ENCODE measurements around the gene MARCHF5. TPM values are rescaled to one million over a fixed set of nuclear protein-coding genes. Genes with fewer than 3 reads are reported as not detected.
A peak's percentile ranks its signal among the peaks of the same experiment; 100 is the strongest.
"Not testable (repeated sequence)": the region's sequence is repeated elsewhere in the genome, so short reads cannot be mapped to it uniquely, and the experiment has no call there.

MARCHF5 gene
- total RNA-seq, 1 experiment from 2014 or later: 66.2 TPM

DNA sequence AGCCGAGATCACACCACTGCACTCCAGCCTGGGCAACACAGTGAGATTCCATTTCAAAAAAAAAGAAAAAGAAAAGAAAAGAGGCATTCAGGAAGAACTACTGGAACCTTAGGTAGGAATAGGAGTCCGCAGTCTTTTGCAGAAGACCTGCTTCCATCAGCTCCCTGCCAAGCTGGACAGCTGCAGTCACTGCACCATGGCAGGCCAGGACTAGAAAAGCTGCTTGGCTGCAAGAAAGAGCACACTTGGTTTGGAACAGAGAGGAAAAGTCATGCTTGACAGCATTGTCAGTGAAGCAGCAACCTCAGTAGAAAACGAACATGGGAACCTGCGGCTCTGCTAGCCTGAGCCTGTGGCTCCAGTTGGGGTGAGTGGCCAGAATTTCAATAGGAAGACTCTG, 104.3 kb downstream of the MARCHF5 start:
- Histone ChIP-seq H3K27me3 (ENCODE audit: control insufficient read depth, insufficient read depth, low read length) (no peaks in the 10 kb centered on the region), H3K4me1 (ENCODE audit: control insufficient read depth, insufficient read depth, low read length) (no peaks in the 10 kb centered on the region), H3K9me3 (ENCODE audit: control insufficient read depth, insufficient read depth, low read depth, low read length) (no peaks in the 10 kb centered on the region), H3K27ac (ENCODE audit: low read length) (no peak overlapping the region), H3K4me3 (ENCODE audit: low read depth in 2 of 2, low read length in 2 of 2) (no peak overlapping the region), H3K36me3 (ENCODE audit: control insufficient read depth, insufficient read depth, low read length) (no peaks in the 10 kb centered on the region)
- ChIA-PET CTCF (no interaction called here), POLR2A (no interaction called here)
- in situ Hi-C loops (cut with HindIII; ENCODE audit: low pct_unique_long_range_greater_than_20kb, low sequenced_read_pairs) (no loop called here), intact Hi-C loops (cut with micrococcal nuclease; ENCODE audit: unreplicated experiment) (no loop called here)
- BruUV-seq (replicated peaks): no TSS peak
- no peak for DNase-seq (ENCODE audit: low read depth, low spot score)
- 0 out of 2 replicates have a peak, but pooled peaks have one; percentile 17 for ATAC-seq
- no peak for TF ChIP-seq SIN3A (IDR thresholded peaks at IDR 0.05; ENCODE audit: borderline replicate concordance, insufficient read depth, low read depth, low read length)
- TF ChIP-seq TCF7L2 (IDR thresholded peaks at IDR 0.05; ENCODE audit: low read depth, low read length): no peak
- TF ChIP-seq, protein P1, sequence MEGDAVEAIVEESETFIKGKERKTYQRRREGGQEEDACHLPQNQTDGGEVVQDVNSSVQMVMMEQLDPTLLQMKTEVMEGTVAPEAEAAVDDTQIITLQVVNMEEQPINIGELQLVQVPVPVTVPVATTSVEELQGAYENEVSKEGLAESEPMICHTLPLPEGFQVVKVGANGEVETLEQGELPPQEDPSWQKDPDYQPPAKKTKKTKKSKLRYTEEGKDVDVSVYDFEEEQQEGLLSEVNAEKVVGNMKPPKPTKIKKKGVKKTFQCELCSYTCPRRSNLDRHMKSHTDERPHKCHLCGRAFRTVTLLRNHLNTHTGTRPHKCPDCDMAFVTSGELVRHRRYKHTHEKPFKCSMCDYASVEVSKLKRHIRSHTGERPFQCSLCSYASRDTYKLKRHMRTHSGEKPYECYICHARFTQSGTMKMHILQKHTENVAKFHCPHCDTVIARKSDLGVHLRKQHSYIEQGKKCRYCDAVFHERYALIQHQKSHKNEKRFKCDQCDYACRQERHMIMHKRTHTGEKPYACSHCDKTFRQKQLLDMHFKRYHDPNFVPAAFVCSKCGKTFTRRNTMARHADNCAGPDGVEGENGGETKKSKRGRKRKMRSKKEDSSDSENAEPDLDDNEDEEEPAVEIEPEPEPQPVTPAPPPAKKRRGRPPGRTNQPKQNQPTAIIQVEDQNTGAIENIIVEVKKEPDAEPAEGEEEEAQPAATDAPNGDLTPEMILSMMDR (IDR thresholded peaks at IDR 0.05): no peak

GRCh38 chr10:92402234-92402633, 111.3 kb downstream of the MARCHF5 start:
- H3K4me3 ChIP-seq (ENCODE audit: low read depth in 2 of 2, low read length in 2 of 2); H3K27me3 ChIP-seq (ENCODE audit: control insufficient read depth, insufficient read depth, low read length); BruUV-seq (replicated peaks); H3K27ac ChIP-seq (ENCODE audit: low read length); H3K9me3 ChIP-seq (ENCODE audit: control insufficient read depth, insufficient read depth, low read depth, low read length); intact Hi-C loops (cut with micrococcal nuclease; ENCODE audit: unreplicated experiment); H3K36me3 ChIP-seq (ENCODE audit: control insufficient read depth, insufficient read depth, low read length); DNase-seq (ENCODE audit: low read depth, low spot score); H3K4me1 ChIP-seq (ENCODE audit: control insufficient read depth, insufficient read depth, low read length); in situ Hi-C loops (cut with HindIII; ENCODE audit: low pct_unique_long_range_greater_than_20kb, low sequenced_read_pairs); ATAC-seq: not testable (repeated sequence)
- POLR2A ChIA-PET: interaction anchor here (0.8 kb wide), 1 partner anchor 295 kb away, joined by 4 read pairs; no protein-coding TSS in a partner anchor
- CTCF ChIA-PET: interaction anchor here (0.5 to 1.2 kb wide), 2 partner anchors 9 to 105 kb away, joined by 3 to 10 read pairs; no protein-coding TSS in a partner anchor

Other genes starting within 250 kb of the MARCHF5 start
- 2.4 TPM for gene CPEB3, start 89 bp upstream of the MARCHF5 start, total RNA-seq (2021; ENCODE audit: unreplicated experiment)